Measurements from ENCODE around the gene RNGTT.

GRCh38 chr6:88780714-88781389 lies 182.6 kb downstream of the RNGTT start:
- TF ChIP-seq EZH2 (IDR thresholded peaks at IDR 0.05; ENCODE audit: insufficient read depth, poor library complexity, severe bottlenecking) = no peak
- no peak for TF ChIP-seq EZH2phosphoT487 (IDR thresholded peaks at IDR 0.05; ENCODE audit: insufficient read depth, low read depth)
